Left hindlimb (tissue), 1 donor: ENCODE data around the gene CCNJL.
"Not testable (repeated sequence)": the region's sequence is repeated elsewhere in the genome, so short reads cannot be mapped to it uniquely, and the experiment has no call there.

ENCODE experiments used
- DNase-seq: peaks from one replicate; pipeline ENCODE4 v3.0.0-alpha.2; 2018

Gene CCNJL

GRCh38 chr5:160312134-160312959, at the start of gene CCNJL:
TSS of gene CCNJL (minus strand) at chr5:160312564. CDS start at chr5:160311923, 641 bp downstream.
- DNase-seq: peak; percentile 75

- no peak for DNase-seq
Measured at GRCh38 chr5:160361624-160362228, 49.4 kb upstream of the CCNJL start.

- DNase-seq: no peak
Measured at GRCh38 chr5:160360310-160360709, 47.9 kb upstream of the CCNJL start.

GRCh38 chr5:160359816-160360215, 47.5 kb upstream of the CCNJL start:
- no peak for DNase-seq

- no peak for DNase-seq
Measured at GRCh38 chr5:160359242-160359641, 46.9 kb upstream of the CCNJL start.

- DNase-seq: peak; percentile 83
Measured at GRCh38 chr5:160357861-160358411, 45.6 kb upstream of the CCNJL start.

- DNase-seq: no peak
Measured at GRCh38 chr5:160357394-160357793, 45.0 kb upstream of the CCNJL start.

GRCh38 chr5:160356550-160357347, 44.4 kb upstream of the CCNJL start:
- DNase-seq: no peak

GRCh38 chr5:160354666-160355065, 42.3 kb upstream of the CCNJL start:
- no peak for DNase-seq

GRCh38 chr5:160353379-160353778, 41.0 kb upstream of the CCNJL start:
- DNase-seq: peak; percentile 64

GRCh38 chr5:160352308-160352707, 39.9 kb upstream of the CCNJL start:
- no peak for DNase-seq

GRCh38 chr5:160349935-160350303, 37.6 kb upstream of the CCNJL start:
- no peak for DNase-seq

- DNase-seq: no peak
Measured at GRCh38 chr5:160349249-160349934, 37.0 kb upstream of the CCNJL start.

- no peak for DNase-seq
Measured at GRCh38 chr5:160348080-160348479, 35.7 kb upstream of the CCNJL start.

- DNase-seq: peak; percentile 70
Measured at GRCh38 chr5:160347448-160347847, 35.1 kb upstream of the CCNJL start.

- no peak for DNase-seq
Measured at GRCh38 chr5:160342413-160342941, 30.1 kb upstream of the CCNJL start.

GRCh38 chr5:160341309-160341870, 29.0 kb upstream of the CCNJL start:
- no peak for DNase-seq

GRCh38 chr5:160340513-160340912, 28.1 kb upstream of the CCNJL start:
- DNase-seq: not testable (repeated sequence)

GRCh38 chr5:160339406-160340130, 27.2 kb upstream of the CCNJL start:
- DNase-seq: no peak

- not testable (repeated sequence) for DNase-seq
Measured at GRCh38 chr5:160334716-160335115, 22.4 kb upstream of the CCNJL start.

- no peak for DNase-seq
Measured at GRCh38 chr5:160333721-160334120, 21.4 kb upstream of the CCNJL start.
